OCI-LY3 (cell line): ENCODE results near the gene FNIP1.

ENCODE experiments used
- H2AFZ ChIP-seq: fragments of 200-600, 300-600 bp; shearing (Covaris generic); 2 replicates; pipeline ENCODE4 v1.6.0; 2014; ENCODE audit warnings: antibody characterized with exemption, low read depth, low read length
- H3K27ac ChIP-seq: fragments of 200-600, 300-600 bp; sonication (generic); 2 replicates; pipeline ENCODE4 v1.5.1; 2014; ENCODE audit warnings: mild to moderate bottlenecking, low read length, moderate library complexity, mixed read lengths
- H3K27me3 ChIP-seq: fragments of 200-600, 300-600 bp; sonication (generic); 2 replicates; pipeline ENCODE4 v1.6.1; 2014; ENCODE audit warnings: low read depth, low read length, mixed read lengths
- H3K36me3 ChIP-seq: fragments of 200-600, 300-600 bp; sonication (generic); replicated peaks from 2 replicates; pipeline ENCODE3; 2014; ENCODE audit warnings: low read depth, low read length, mixed read lengths
- H3K4me1 ChIP-seq: fragments of 300-600, 200-600 bp; sonication (generic); 2 replicates; pipeline ENCODE4 v1.6.1; 2014; ENCODE audit warnings: low read length, mixed read lengths
- H3K4me2 ChIP-seq: fragments of 200-600, 300-600 bp; sonication (generic); 2 replicates; pipeline ENCODE4 v1.6.1; 2014; ENCODE audit warnings: low read length, mixed read lengths
- H3K4me3 ChIP-seq: fragments of 300-600, 200-600 bp; sonication (generic); 2 replicates; pipeline ENCODE4 v1.5.1; 2014; ENCODE audit warnings: antibody characterized with exemption, mild to moderate bottlenecking, low read length, moderate library complexity
- H3K79me2 ChIP-seq: fragments of 300-600, 200-600 bp; shearing (Covaris generic); 2 replicates; pipeline ENCODE4 v1.6.1; 2014; ENCODE audit warnings: mild to moderate bottlenecking, low read length, mixed read lengths
- H3K9ac ChIP-seq: fragments of 300-600, 200-600 bp; shearing (Covaris generic); 2 replicates; pipeline ENCODE4 v1.6.0; 2014; ENCODE audit warnings: mild to moderate bottlenecking, low read length, moderate library complexity
- H3K9me3 ChIP-seq: fragments of 200-600, 300-600 bp; shearing (Covaris generic); 2 replicates; pipeline ENCODE4 v1.6.1; 2014; ENCODE audit warnings: low read length, mixed read lengths; ENCODE audit not compliant: insufficient read depth
- H4K20me1 ChIP-seq: fragments of 200-600, 300-600 bp; sonication (generic); 2 replicates; pipeline ENCODE4 v1.6.1; 2016; ENCODE audit warnings: low read length, mixed read lengths; ENCODE audit not compliant: insufficient read depth
- CTCF ChIP-seq: fragments of 200-600, 300-600 bp; sonication (generic); IDR thresholded peaks from 2 replicates; pipeline ENCODE4 v1.5.1; 2014; ENCODE audit warnings: antibody characterized with exemption, low read length, low read depth
- EZH2phosphoT487 ChIP-seq: fragments of 200-600 bp; shearing (Covaris generic); IDR thresholded peaks from 2 replicates; pipeline ENCODE4 v1.6.1; 2018; ENCODE audit warnings: antibody characterized with exemption, mixed run types, low read depth

FNIP1 gene

GRCh38 chr5:131760793-131761192, 36.0 kb downstream of the FNIP1 start:
- Histone ChIP-seq H3K27ac (no peak overlapping the region), H3K36me3 (peaks cover 9% of the 10 kb centered on the region), H3K79me2 (peaks cover 81% of the 10 kb centered on the region), H3K4me2 (no peak overlapping the region), H3K9me3 (no peaks in the 10 kb centered on the region), H3K4me3 (no peak overlapping the region), H3K27me3 (no peaks in the 10 kb centered on the region), H4K20me1 (peaks cover 71% of the 10 kb centered on the region), H3K9ac (no peak overlapping the region), H3K4me1 (no peaks in the 10 kb centered on the region), H2AFZ (no peak overlapping the region)
- TF ChIP-seq EZH2phosphoT487 (no peak), CTCF (no peak)

- no peak overlapping the region for H3K4me3 ChIP-seq
- no peaks in the 10 kb centered on the region for H3K4me1 ChIP-seq
- H3K27me3 ChIP-seq, result no peaks in the 10 kb centered on the region
- no peak overlapping the region for H3K27ac ChIP-seq
- no peak overlapping the region for H3K9ac ChIP-seq
- H2AFZ ChIP-seq, result no peak overlapping the region
- H4K20me1 ChIP-seq, result peaks cover 68% of the 10 kb centered on the region
- H3K4me2 ChIP-seq, result no peak overlapping the region
- peaks cover 81% of the 10 kb centered on the region for H3K79me2 ChIP-seq
- peaks cover 3% of the 10 kb centered on the region for H3K36me3 ChIP-seq
- H3K9me3 ChIP-seq, result no peaks in the 10 kb centered on the region
- TF ChIP-seq EZH2phosphoT487, result no peak
- no peak for TF ChIP-seq CTCF
Measured at GRCh38 chr5:131759704-131760103, 37.1 kb downstream of the FNIP1 start.

- Histone ChIP-seq H3K4me1 (peaks cover 2% of the 10 kb centered on the region; the same call in 1 of the 2 replicates), H3K36me3 (no peaks in the 10 kb centered on the region), H3K79me2 (peaks cover 84% of the 10 kb centered on the region), H3K4me3 (no peak overlapping the region), H3K9ac (no peak overlapping the region), H3K9me3 (no peaks in the 10 kb centered on the region), H3K27ac (no peak overlapping the region), H2AFZ (no peak overlapping the region), H3K27me3 (no peaks in the 10 kb centered on the region), H4K20me1 (peaks cover 76% of the 10 kb centered on the region), H3K4me2 (no peak overlapping the region)
- TF ChIP-seq EZH2phosphoT487 (no peak), CTCF (no peak)
Measured at GRCh38 chr5:131758520-131758900, 38.3 kb downstream of the FNIP1 start.

- peaks cover 84% of the 10 kb centered on the region for H3K79me2 ChIP-seq
- H3K4me3 ChIP-seq, result no peak overlapping the region
- TF ChIP-seq EZH2phosphoT487 (no peak), CTCF (no peak)
- no peak overlapping the region for H3K9ac ChIP-seq
- H3K9me3 ChIP-seq, result no peaks in the 10 kb centered on the region
- H3K27ac ChIP-seq, result no peak overlapping the region
- peaks cover 2% of the 10 kb centered on the region; the same call in 1 of the 2 replicates for H3K4me1 ChIP-seq
- no peaks in the 10 kb centered on the region for H3K27me3 ChIP-seq
- H3K36me3 ChIP-seq, result no peaks in the 10 kb centered on the region
- H3K4me2 ChIP-seq, result no peak overlapping the region
- no peak overlapping the region for H2AFZ ChIP-seq
- peaks cover 73% of the 10 kb centered on the region for H4K20me1 ChIP-seq
Measured at GRCh38 chr5:131757830-131758519, 38.8 kb downstream of the FNIP1 start.
